ENCODE results near the gene HS6ST2. TPM values are rescaled to one million over a fixed set of nuclear protein-coding genes. Genes with fewer than 3 reads are reported as not detected.

Gene HS6ST2
- total RNA-seq, 2 donors from 2014 or later: not detected

- H3K9me3 ChIP-seq: no peaks in the 10 kb centered on the region
- ATAC-seq (ENCODE audit: insufficient number of reproducible peaks, low FRiP score, low read depth) (no peak), DNase-seq (ENCODE audit: low spot score) (no peak)
- TF ChIP-seq, protein P1, sequence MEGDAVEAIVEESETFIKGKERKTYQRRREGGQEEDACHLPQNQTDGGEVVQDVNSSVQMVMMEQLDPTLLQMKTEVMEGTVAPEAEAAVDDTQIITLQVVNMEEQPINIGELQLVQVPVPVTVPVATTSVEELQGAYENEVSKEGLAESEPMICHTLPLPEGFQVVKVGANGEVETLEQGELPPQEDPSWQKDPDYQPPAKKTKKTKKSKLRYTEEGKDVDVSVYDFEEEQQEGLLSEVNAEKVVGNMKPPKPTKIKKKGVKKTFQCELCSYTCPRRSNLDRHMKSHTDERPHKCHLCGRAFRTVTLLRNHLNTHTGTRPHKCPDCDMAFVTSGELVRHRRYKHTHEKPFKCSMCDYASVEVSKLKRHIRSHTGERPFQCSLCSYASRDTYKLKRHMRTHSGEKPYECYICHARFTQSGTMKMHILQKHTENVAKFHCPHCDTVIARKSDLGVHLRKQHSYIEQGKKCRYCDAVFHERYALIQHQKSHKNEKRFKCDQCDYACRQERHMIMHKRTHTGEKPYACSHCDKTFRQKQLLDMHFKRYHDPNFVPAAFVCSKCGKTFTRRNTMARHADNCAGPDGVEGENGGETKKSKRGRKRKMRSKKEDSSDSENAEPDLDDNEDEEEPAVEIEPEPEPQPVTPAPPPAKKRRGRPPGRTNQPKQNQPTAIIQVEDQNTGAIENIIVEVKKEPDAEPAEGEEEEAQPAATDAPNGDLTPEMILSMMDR (IDR thresholded peaks at IDR 0.05): no peak
- no peaks in the 10 kb centered on the region for H3K4me1 ChIP-seq (ENCODE audit: control insufficient read depth in 1 of 2, low read depth in 2 of 2)
- H3K36me3 ChIP-seq: no peaks in the 10 kb centered on the region
- H3K27ac ChIP-seq: no peak overlapping the region
- no peaks in the 10 kb centered on the region for H3K27me3 ChIP-seq (replicated peaks; ENCODE audit: insufficient read depth)
- no peak overlapping the region for H3K4me3 ChIP-seq
Measured at GRCh38 chrX:132843363-132843762, 115.1 kb downstream of the HS6ST2 start.

GRCh38 chrX:132842460-132843238 lies 115.8 kb downstream of the HS6ST2 start:
- no peak for DNase-seq (ENCODE audit: low spot score)
- no peaks in the 10 kb centered on the region for H3K4me1 ChIP-seq (ENCODE audit: control insufficient read depth in 1 of 2, low read depth in 2 of 2)
- no peaks in the 10 kb centered on the region for H3K27me3 ChIP-seq (replicated peaks; ENCODE audit: insufficient read depth)
- no peak overlapping the region for H3K4me3 ChIP-seq
- no peaks in the 10 kb centered on the region for H3K36me3 ChIP-seq
- no peaks in the 10 kb centered on the region for H3K9me3 ChIP-seq
- TF ChIP-seq, protein P1 (IDR thresholded peaks at IDR 0.05): no peak
- H3K27ac ChIP-seq: no peak overlapping the region
- no peak for ATAC-seq (ENCODE audit: insufficient number of reproducible peaks, low FRiP score, low read depth)

- Histone ChIP-seq H3K27ac (no peak overlapping the region), H3K9me3 (no peaks in the 10 kb centered on the region), H3K36me3 (no peaks in the 10 kb centered on the region), H3K4me1 (ENCODE audit: control insufficient read depth in 1 of 2, low read depth in 2 of 2) (no peaks in the 10 kb centered on the region), H3K4me3 (no peak overlapping the region), H3K27me3 (replicated peaks; ENCODE audit: insufficient read depth) (no peaks in the 10 kb centered on the region)
- ATAC-seq (ENCODE audit: insufficient number of reproducible peaks, low FRiP score, low read depth) (no peak), DNase-seq (ENCODE audit: low spot score) (no peak)
- TF ChIP-seq, protein P1 (IDR thresholded peaks at IDR 0.05): no peak
Measured at GRCh38 chrX:132837967-132838366, 120.5 kb downstream of the HS6ST2 start.

- H3K4me1 ChIP-seq (ENCODE audit: control insufficient read depth in 1 of 2, low read depth in 2 of 2): no peaks in the 10 kb centered on the region
- H3K9me3 ChIP-seq: no peaks in the 10 kb centered on the region
- DNase-seq (ENCODE audit: low spot score): no peak
- H3K4me3 ChIP-seq: no peak overlapping the region
- TF ChIP-seq, protein P1 (IDR thresholded peaks at IDR 0.05): no peak
- no peak overlapping the region for H3K27ac ChIP-seq
- H3K27me3 ChIP-seq (replicated peaks; ENCODE audit: insufficient read depth): no peaks in the 10 kb centered on the region
- no peaks in the 10 kb centered on the region for H3K36me3 ChIP-seq
- no peak for ATAC-seq (ENCODE audit: insufficient number of reproducible peaks, low FRiP score, low read depth)
Measured at GRCh38 chrX:132837126-132837525, 121.3 kb downstream of the HS6ST2 start.

DNA sequence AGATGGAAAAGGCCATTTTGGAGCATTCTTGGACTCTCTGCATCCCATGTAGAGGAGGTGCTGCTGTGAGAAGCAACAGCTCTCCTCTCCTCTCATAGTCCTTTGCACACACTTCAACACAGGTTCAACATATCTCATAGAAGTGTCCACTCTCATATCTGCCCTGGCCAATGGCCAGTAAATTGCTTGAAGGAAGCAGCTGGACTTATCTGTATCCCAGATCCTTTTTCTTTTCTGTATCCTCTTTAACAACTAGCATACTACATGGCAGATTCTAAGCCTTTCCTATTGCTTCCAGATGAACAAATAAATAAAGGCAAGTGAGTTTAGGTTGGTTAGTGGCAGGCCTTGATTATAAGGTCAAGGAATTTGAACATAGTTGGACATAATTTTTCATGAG lies 122.0 kb downstream of the HS6ST2 start:
- Histone ChIP-seq H3K4me1 (ENCODE audit: control insufficient read depth in 1 of 2, low read depth in 2 of 2) (no peaks in the 10 kb centered on the region), H3K27ac (no peak overlapping the region), H3K9me3 (no peaks in the 10 kb centered on the region), H3K27me3 (replicated peaks; ENCODE audit: insufficient read depth) (no peaks in the 10 kb centered on the region), H3K36me3 (no peaks in the 10 kb centered on the region), H3K4me3 (no peak overlapping the region)
- ATAC-seq (ENCODE audit: insufficient number of reproducible peaks, low FRiP score, low read depth) (no peak), DNase-seq (ENCODE audit: low spot score) (no peak)
- TF ChIP-seq, protein P1 (IDR thresholded peaks at IDR 0.05): no peak

Measured in thoracic aorta (tissue), 2 donors.